Measurements from ENCODE around the gene ALPL.

ALPL gene

GRCh38 chr1:21552715-21553114 is 43.5 kb downstream of the ALPL start:
- peak; percentile 94 for DNase-seq (ENCODE audit: low read depth, low spot score)
- in situ Hi-C loops (cut with HindIII; ENCODE audit: low sequenced_read_pairs) = no loop called here

GRCh38 chr1:21553116-21553926 is 44.1 kb downstream of the ALPL start:
- H3K4me3 ChIP-seq (ENCODE audit: low read depth, low read length) = no peak overlapping the region
- peak; percentile 71 for DNase-seq (ENCODE audit: low read depth, low spot score)
- no peak for TF ChIP-seq CTCF (IDR thresholded peaks at IDR 0.05; ENCODE audit: low read depth, low read length)
- in situ Hi-C loops (cut with HindIII; ENCODE audit: low sequenced_read_pairs) = no loop called here

More at GRCh38 chr1:21552715-21553114, 43.5 kb downstream of the ALPL start:
- TF ChIP-seq CTCF (IDR thresholded peaks at IDR 0.05; ENCODE audit: low read depth, low read length) = no peak
- H3K4me3 ChIP-seq (ENCODE audit: low read depth, low read length) = no peak overlapping the region

- no peak for TF ChIP-seq CTCF (IDR thresholded peaks at IDR 0.05; ENCODE audit: low read depth, low read length)
- in situ Hi-C loops (cut with HindIII; ENCODE audit: low sequenced_read_pairs) = no loop called here
Measured at GRCh38 chr1:21559788-21560567, 50.8 kb downstream of the ALPL start.

GRCh38 chr1:21560916-21561638 is 51.9 kb downstream of the ALPL start:
- no peak for TF ChIP-seq CTCF (IDR thresholded peaks at IDR 0.05; ENCODE audit: low read depth, low read length)
- H3K4me3 ChIP-seq (ENCODE audit: low read depth, low read length) = no peak overlapping the region
- no peak for DNase-seq (ENCODE audit: low read depth, low spot score)
- in situ Hi-C loops (cut with HindIII; ENCODE audit: low sequenced_read_pairs) = no loop called here

More at GRCh38 chr1:21559788-21560567, 50.8 kb downstream of the ALPL start:
- no peak overlapping the region for H3K4me3 ChIP-seq (ENCODE audit: low read depth, low read length)
- no peak for DNase-seq (ENCODE audit: low read depth, low spot score)

GRCh38 chr1:21562896-21563295 is 53.7 kb downstream of the ALPL start:
- no peak overlapping the region for H3K4me3 ChIP-seq (ENCODE audit: low read depth, low read length)
- in situ Hi-C loops (cut with HindIII; ENCODE audit: low sequenced_read_pairs) = no loop called here
- no peak for DNase-seq (ENCODE audit: low read depth, low spot score)
- no peak for TF ChIP-seq CTCF (IDR thresholded peaks at IDR 0.05; ENCODE audit: low read depth, low read length)

GRCh38 chr1:21563971-21564370 is 54.7 kb downstream of the ALPL start:
- in situ Hi-C loops (cut with HindIII; ENCODE audit: low sequenced_read_pairs) = no loop called here
- no peak for TF ChIP-seq CTCF (IDR thresholded peaks at IDR 0.05; ENCODE audit: low read depth, low read length)
- no peak for DNase-seq (ENCODE audit: low read depth, low spot score)
- H3K4me3 ChIP-seq (ENCODE audit: low read depth, low read length) = no peak overlapping the region
